Measurements from ENCODE around the gene LTK.
A peak's percentile ranks its signal among the peaks of the same experiment; 100 is the strongest.

LTK gene

DNA sequence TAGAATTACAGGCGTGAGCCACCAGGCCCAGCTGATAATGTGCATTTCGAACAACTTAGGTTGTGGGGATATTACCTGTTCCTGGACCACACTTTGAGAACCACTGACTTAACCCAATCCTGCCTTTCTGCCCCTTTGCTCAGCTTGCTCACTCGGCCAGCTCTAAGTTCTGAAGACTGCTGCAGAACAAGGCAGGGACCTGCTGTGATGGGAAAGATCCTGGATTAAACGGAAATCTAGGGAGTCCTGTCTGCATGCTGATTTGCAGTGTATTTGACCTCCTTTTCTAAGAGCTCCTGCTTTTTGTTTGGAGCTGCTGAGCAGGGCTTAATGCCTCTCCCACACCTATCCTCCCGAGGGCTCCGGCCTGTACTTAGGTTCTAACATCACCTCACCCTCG, 2.9 kb downstream of the LTK start:
- Mint-ChIP-seq H3K4me3 (no peak overlapping the region), H3K9me3 (no peaks in the 10 kb centered on the region), H3K36me3 (no peaks in the 10 kb centered on the region), H3K27me3 (peaks cover 6% of the 10 kb centered on the region), H3K27ac (no peak overlapping the region), H3K4me1 (peaks cover 23% of the 10 kb centered on the region)

GRCh38 chr15:41507820-41508290, 5.8 kb downstream of the LTK start:
- H3K27me3 Mint-ChIP-seq, result peaks cover 10% of the 10 kb centered on the region
- no peak overlapping the region for H3K27ac Mint-ChIP-seq
- H3K4me1 Mint-ChIP-seq, result peaks cover 13% of the 10 kb centered on the region
- H3K9me3 Mint-ChIP-seq, result no peaks in the 10 kb centered on the region
- no peaks in the 10 kb centered on the region for H3K36me3 Mint-ChIP-seq
- no peak overlapping the region for H3K4me3 Mint-ChIP-seq

- Mint-ChIP-seq H3K4me3 (no peak overlapping the region), H3K4me1 (peaks cover 12% of the 10 kb centered on the region), H3K27ac (no peak overlapping the region), H3K27me3 (peaks cover 11% of the 10 kb centered on the region), H3K9me3 (no peaks in the 10 kb centered on the region), H3K36me3 (no peaks in the 10 kb centered on the region)
Observed at GRCh38 chr15:41506796-41507341, 6.8 kb downstream of the LTK start.

GRCh38 chr15:41505776-41506175, 7.9 kb downstream of the LTK start:
- Mint-ChIP-seq H3K9me3 (no peaks in the 10 kb centered on the region), H3K27ac (no peak overlapping the region), H3K27me3 (peaks cover 16% of the 10 kb centered on the region), H3K36me3 (no peaks in the 10 kb centered on the region), H3K4me3 (no peak overlapping the region), H3K4me1 (peaks cover 16% of the 10 kb centered on the region)

GRCh38 chr15:41504751-41505492, 8.7 kb downstream of the LTK start:
- Mint-ChIP-seq H3K27me3 (peaks cover 18% of the 10 kb centered on the region), H3K9me3 (no peaks in the 10 kb centered on the region), H3K27ac (no peak overlapping the region), H3K4me1 (peaks cover 16% of the 10 kb centered on the region), H3K36me3 (no peaks in the 10 kb centered on the region), H3K4me3 (no peak overlapping the region)

- Mint-ChIP-seq H3K9me3 (no peaks in the 10 kb centered on the region), H3K36me3 (no peaks in the 10 kb centered on the region), H3K4me3 (peak overlapping the region; percentile 23), H3K27me3 (peaks cover 25% of the 10 kb centered on the region), H3K4me1 (peaks cover 16% of the 10 kb centered on the region), H3K27ac (no peak overlapping the region)
Observed at GRCh38 chr15:41503669-41504010, 10.0 kb downstream of the LTK start.

DNA sequence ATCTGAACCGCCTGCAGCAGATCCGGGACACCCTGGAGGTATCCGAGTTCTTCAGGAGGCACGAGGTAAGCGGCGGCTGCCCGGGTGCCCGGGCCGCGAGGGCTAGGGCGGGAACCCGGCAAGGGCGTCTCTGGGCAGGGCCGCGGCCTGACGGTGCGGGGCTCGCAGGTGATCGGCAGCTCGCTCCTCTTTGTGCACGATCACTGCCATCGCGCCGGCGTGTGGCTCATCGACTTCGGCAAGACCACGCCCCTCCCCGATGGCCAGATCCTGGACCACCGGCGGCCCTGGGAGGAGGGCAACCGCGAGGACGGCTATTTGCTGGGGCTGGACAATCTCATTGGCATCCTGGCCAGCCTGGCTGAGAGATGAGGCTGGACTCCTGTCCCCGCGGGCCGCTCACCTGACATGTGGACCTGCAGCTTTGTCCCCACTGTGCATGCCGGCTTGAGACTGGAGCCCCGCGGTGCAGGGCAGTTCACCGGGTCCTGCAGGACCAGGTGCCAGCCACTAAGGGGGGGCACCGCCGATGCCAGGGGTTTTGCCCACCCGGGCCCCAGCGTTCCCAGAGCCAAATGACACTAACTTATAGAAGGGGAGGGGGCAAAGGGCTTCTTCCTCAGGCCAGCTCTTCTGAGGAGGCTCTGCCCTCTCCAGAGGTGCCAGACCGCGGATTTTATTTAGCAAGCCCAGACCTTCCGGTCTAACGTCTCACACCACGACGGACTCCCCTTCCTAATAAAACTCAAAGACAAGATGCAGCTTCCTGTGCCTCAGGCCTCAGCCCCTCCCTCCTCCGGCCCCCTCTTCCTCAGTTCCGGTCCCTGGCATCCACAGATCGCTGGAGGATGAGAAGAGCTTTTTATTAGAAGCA, 10.6 kb downstream of the LTK start:
- no peaks in the 10 kb centered on the region for H3K36me3 Mint-ChIP-seq
- peaks cover 16% of the 10 kb centered on the region for H3K4me1 Mint-ChIP-seq
- no peak overlapping the region for H3K27ac Mint-ChIP-seq
- peak overlapping the region; percentile 71 for H3K4me3 Mint-ChIP-seq
- no peaks in the 10 kb centered on the region for H3K9me3 Mint-ChIP-seq
- H3K27me3 Mint-ChIP-seq, result peaks cover 29% of the 10 kb centered on the region

GRCh38 chr15:41501931-41502794, 11.5 kb downstream of the LTK start:
- no peaks in the 10 kb centered on the region for H3K9me3 Mint-ChIP-seq
- H3K27ac Mint-ChIP-seq, result no peak overlapping the region
- peak overlapping the region; percentile 71 for H3K4me3 Mint-ChIP-seq
- peaks cover 16% of the 10 kb centered on the region for H3K4me1 Mint-ChIP-seq
- H3K36me3 Mint-ChIP-seq, result no peaks in the 10 kb centered on the region
- H3K27me3 Mint-ChIP-seq, result peaks cover 32% of the 10 kb centered on the region

DNA sequence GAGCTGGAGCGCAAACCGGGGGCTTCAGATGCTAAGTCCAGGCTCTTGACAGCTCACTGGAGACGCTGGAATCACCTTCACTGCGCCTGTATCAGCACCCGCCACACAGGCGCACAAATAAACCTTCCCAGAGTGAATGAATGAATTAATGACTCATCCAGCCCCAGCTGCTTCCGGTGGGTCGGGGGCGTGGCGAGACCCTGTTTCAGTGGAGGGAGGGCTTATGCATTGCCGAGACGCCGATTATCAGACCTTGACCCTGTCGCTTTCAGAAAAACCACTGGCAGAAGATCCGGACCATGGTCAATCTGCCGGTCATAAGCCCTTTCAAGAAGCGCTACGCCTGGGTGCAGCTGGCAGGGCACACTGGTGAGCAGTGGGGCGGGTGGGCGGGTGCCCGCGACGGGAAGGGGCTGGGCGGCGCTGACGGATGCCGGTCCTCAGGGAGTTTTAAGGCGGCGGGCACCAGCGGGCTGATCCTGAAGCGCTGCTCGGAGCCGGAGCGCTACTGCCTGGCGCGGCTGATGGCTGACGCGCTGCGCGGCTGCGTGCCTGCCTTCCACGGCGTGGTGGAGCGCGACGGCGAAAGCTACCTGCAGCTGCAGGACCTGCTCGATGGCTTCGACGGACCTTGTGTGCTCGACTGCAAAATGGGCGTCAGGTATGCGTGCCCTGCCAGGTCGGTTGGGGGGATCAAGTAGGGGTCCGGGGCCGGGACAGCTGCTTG, 12.3 kb downstream of the LTK start:
- Mint-ChIP-seq H3K4me1 (peaks cover 16% of the 10 kb centered on the region), H3K4me3 (peak overlapping the region; percentile 73), H3K9me3 (no peaks in the 10 kb centered on the region), H3K27me3 (peaks cover 38% of the 10 kb centered on the region), H3K27ac (no peak overlapping the region), H3K36me3 (no peaks in the 10 kb centered on the region)

DNA sequence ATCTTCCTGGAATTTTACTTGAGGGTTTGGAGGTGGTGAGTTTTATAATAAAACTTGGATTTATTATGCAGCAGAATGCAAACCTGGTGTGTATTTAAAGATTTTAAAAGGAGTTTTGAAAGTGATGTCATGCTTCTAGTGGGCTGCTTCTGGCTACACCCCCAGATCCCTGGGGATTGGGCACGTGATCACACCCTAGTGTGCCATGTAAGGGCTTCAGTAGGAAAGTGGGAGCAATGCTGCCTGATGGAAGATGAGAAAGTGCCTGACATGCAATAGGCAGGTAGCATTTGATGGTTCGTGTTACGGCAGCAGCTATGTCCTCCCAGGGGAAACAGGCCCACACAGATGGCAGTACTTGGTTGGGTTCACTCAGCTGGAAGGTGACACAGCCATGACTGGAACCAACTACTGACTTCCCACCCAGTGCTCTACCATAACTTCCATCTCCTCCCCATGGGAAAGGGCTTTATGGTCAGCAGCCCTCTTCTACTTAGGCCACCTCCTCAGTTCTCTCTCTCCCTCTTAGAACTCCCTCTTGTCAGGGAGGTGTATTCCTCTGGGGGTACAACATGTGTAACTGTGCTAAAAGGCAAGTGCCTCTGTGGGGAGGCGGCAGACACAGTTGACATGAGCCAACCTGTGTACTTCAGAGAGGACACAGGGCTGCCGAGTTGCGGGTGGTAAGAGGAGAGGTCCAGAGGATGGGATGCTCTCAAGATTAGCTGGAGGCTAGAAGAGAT, 14.3 kb downstream of the LTK start:
- Mint-ChIP-seq H3K27ac (no peak overlapping the region), H3K4me3 (no peak overlapping the region), H3K36me3 (no peaks in the 10 kb centered on the region)

DNA sequence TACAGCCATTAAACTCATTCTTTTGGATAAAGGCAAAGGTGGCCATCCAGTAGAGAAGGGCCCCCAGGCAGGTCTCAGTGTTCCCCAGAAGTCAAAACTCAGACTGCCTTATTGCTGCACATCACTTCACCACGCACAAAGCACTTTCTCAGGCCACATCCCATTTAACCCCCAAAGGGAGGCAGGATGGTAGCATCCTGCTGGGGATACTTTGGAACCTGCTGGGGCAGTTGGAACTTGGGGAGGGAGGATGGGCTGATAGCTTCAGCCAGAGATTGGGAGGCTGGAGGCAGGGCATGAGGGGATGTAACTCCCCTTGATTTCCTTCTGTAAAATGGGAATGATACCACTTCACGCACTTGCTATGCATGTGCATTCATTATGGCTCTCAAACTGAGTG, 15.0 kb downstream of the LTK start:
- Mint-ChIP-seq H3K36me3 (no peaks in the 10 kb centered on the region), H3K4me3 (no peak overlapping the region), H3K9me3 (no peaks in the 10 kb centered on the region), H3K27me3 (peaks cover 39% of the 10 kb centered on the region), H3K27ac (peak overlapping the region; percentile 65), H3K4me1 (peaks cover 16% of the 10 kb centered on the region)

More for the DNA sequence above, 14.3 kb downstream of the LTK start:
- H3K4me1 Mint-ChIP-seq, result peaks cover 16% of the 10 kb centered on the region
- H3K9me3 Mint-ChIP-seq, result no peaks in the 10 kb centered on the region
- H3K27me3 Mint-ChIP-seq, result peaks cover 39% of the 10 kb centered on the region

DNA sequence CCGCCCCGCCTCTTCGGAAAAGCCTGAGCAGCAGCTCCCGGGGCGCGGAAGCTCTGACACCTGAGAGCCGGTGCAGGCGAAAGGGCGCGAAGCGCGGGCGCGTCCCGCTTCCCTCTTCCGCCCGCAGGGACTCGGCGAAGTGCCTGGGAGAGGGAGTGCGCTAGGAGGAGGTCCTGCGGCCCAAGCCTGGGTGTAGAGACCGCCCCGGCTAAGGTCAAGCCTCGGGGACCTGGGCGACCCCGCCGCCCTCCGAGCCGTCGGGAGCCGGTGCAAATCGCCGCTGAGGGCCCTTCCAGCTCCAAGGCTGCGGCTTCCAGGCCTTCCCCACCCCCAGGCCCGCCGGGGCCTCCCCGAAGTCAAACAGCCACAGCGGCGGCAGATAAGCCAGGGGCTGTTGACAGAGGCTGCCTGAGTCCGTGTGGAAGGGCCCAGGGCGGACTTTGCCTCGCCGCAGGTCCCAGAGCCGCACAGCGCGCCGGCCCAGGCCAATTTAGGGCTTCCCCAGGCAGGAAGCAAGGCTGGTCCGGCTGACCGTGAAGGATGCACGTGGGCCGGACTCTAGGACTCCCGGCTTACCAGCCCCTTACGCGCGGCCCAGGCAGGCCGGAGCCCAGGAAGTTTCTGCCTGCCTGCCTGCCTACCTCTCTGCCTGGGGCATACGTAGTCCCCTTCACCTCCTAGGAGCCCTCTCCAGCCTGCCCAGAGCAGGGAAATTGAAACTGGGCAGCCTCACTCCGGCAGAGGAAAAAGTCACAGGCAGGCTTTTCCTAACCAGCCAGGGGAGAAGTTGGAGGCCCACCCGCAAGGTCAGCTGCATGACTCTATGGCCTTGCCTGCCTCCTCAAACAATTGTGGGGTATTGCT, 17.7 kb downstream of the LTK start:
- H3K27ac Mint-ChIP-seq, result no peak overlapping the region
- peaks cover 8% of the 10 kb centered on the region for H3K4me1 Mint-ChIP-seq
- peak overlapping the region; percentile 59 for H3K4me3 Mint-ChIP-seq
- peaks cover 32% of the 10 kb centered on the region for H3K27me3 Mint-ChIP-seq
- H3K36me3 Mint-ChIP-seq, result no peaks in the 10 kb centered on the region
- no peaks in the 10 kb centered on the region for H3K9me3 Mint-ChIP-seq

- H3K27me3 Mint-ChIP-seq, result peaks cover 26% of the 10 kb centered on the region
- peaks cover 13% of the 10 kb centered on the region for H3K4me1 Mint-ChIP-seq
- H3K27ac Mint-ChIP-seq, result no peak overlapping the region
Observed at GRCh38 chr15:41494922-41495735, 18.5 kb downstream of the LTK start.

More at GRCh38 chr15:41494922-41495735, 18.5 kb downstream of the LTK start:
- no peaks in the 10 kb centered on the region for H3K36me3 Mint-ChIP-seq
- no peaks in the 10 kb centered on the region for H3K9me3 Mint-ChIP-seq
- peak overlapping the region; percentile 59 for H3K4me3 Mint-ChIP-seq

All from activated naive CD4-positive, alpha-beta T cell treated with anti-CD3 and anti-CD28 coated beads, Interleukin-2, amount 50 U/mL, for 24 hours (primary cell).